T-cell (primary cell): ENCODE results near the gene SLIT3. TPM values are rescaled to one million over a fixed set of nuclear protein-coding genes. Genes with fewer than 3 reads are reported as not detected.

Experiments
- ATAC-seq, 4 experiments: fragments of 200-7000 bp in 3 of 4; fragments of 150-1000 bp in 1 of 4; cut with Tn5 transposase; replicated peaks in 1 of 4; 1 replicate in 3 of 4; 2 replicates in 1 of 4; pipeline ENCODE4 v1.10.0; 2021; ENCODE audit warnings: moderate library complexity in 3 of 4, mild to moderate bottlenecking in 2 of 4, moderate number of reproducible peaks in 1 of 4
- CTCF ChIA-PET, 2 donors: fragments of 300-600 bp; sonication (Branson Sonifier 250); formaldehyde crosslinking; loops; one replicate each; lab custom pipeline; 2022; ENCODE audit warnings: antibody characterized with exemption in 2 of 2; lab: Charles Lee
- POLR2A ChIA-PET, 2 donors: fragments of 300-600 bp; sonication (Branson Sonifier 250); formaldehyde crosslinking; loops; one replicate each; lab custom pipeline; 2022; ENCODE audit warnings: antibody characterized with exemption in 2 of 2; lab: Charles Lee
- DNase-seq, 35 experiments: peaks; one replicate each; pipeline versions ENCODE4 v3.0.0 to v3.0.0-alpha.2; 2013 to 2023
- H3K27ac ChIP-seq: one replicate; pipeline ENCODE4 v1.5.1; 2013; ENCODE audit warnings: low read length
- H3K27me3 ChIP-seq, 2 experiments: replicated peaks in 1 of 2; 1 replicate in 1 of 2; 2 replicates in 1 of 2; pipeline versions ENCODE4 v1.6.1 to v1.7.0; 2013; ENCODE audit warnings: low read length in 1 of 2, mixed read lengths in 1 of 2; ENCODE audit not compliant: control insufficient read depth in 2 of 2, insufficient read depth in 2 of 2; ENCODE audit errors: extremely low read depth in 1 of 2
- H3K36me3 ChIP-seq, 2 donors: 1 replicate in 1 of 2; 2 replicates in 1 of 2; pipeline versions ENCODE4 v1.6.1 to v1.7.0; 2013; ENCODE audit warnings: low read length in 1 of 2; ENCODE audit not compliant: control insufficient read depth in 2 of 2, insufficient read depth in 1 of 2; ENCODE audit errors: extremely low read depth in 1 of 2
- H3K4me1 ChIP-seq, 2 experiments: 1 replicate in 1 of 2; 2 replicates in 1 of 2; pipeline versions ENCODE4 v1.6.1 to v1.7.0; 2013; ENCODE audit warnings: low read length in 2 of 2, mixed read lengths in 1 of 2; ENCODE audit not compliant: insufficient read depth in 2 of 2, control insufficient read depth in 1 of 2; ENCODE audit errors: extremely low read depth in 1 of 2
- H3K4me3 ChIP-seq, 2 donors: 1 replicate in 1 of 2; 2 replicates in 1 of 2; pipeline versions ENCODE4 v1.5.1 to v1.7.0; 2013; ENCODE audit warnings: mild to moderate bottlenecking in 2 of 2, low read length in 1 of 2, moderate library complexity in 1 of 2; ENCODE audit not compliant: control insufficient read depth in 1 of 2; ENCODE audit errors: extremely low read depth in 1 of 2
- H3K9me3 ChIP-seq: 2 replicates; pipeline ENCODE4 v1.7.0; 2013
- H3K27ac Mint-ChIP-seq, 2 donors: one replicate each; pipeline ENCODE4 v1.8.0; 2020 to 2021; ENCODE audit warnings: mild to moderate bottlenecking in 2 of 2, mixed read lengths in 2 of 2
- H3K27me3 Mint-ChIP-seq, 2 donors: one replicate each; pipeline ENCODE4 v1.8.0; 2021 to 2022; ENCODE audit warnings: mixed read lengths in 2 of 2
- H3K36me3 Mint-ChIP-seq: one replicate; pipeline ENCODE4 v1.8.0; 2021; ENCODE audit warnings: mixed read lengths
- H3K4me1 Mint-ChIP-seq, 3 donors: one replicate each; pipeline ENCODE4 v1.8.0; 2020 to 2022; ENCODE audit warnings: mixed read lengths in 3 of 3, mild to moderate bottlenecking in 1 of 3
- H3K4me3 Mint-ChIP-seq, 3 donors: one replicate each; pipeline ENCODE4 v1.8.0; 2020 to 2022; ENCODE audit warnings: mild to moderate bottlenecking in 3 of 3, mixed read lengths in 3 of 3, moderate library complexity in 3 of 3
- H3K9me3 Mint-ChIP-seq, 3 donors: one replicate each; pipeline ENCODE4 v1.8.0; 2020 to 2022; ENCODE audit warnings: mixed read lengths in 3 of 3
- WGBS: methylation state at CpG from one replicate; pipeline ENCODE4 v1.1.5; 2013; ENCODE audit warnings: missing lambda C conversion rate; ENCODE audit not compliant: insufficient coverage; 5-methylcytosine and 5-hydroxymethylcytosine counted together
- total RNA-seq, 35 experiments: library from RNA in 6 of 35; stranded (reverse) in 6 of 35; fragments of 120-200 nt in 1 of 35; gene quantifications; one replicate each; pipeline versions ENCODE4 v1.2.1 to v1.2.4 and lab custom pipeline; 2013 to 2026

The SLIT3 gene
- total RNA-seq, 5 donors from 2014 or later (not counting 1 experiment from before 2014, with no cell fraction given) = 0.13 to 0.32 (median 0.13) TPM; not detected in 2

- Histone ChIP-seq H3K27ac (no peak overlapping the region), H3K9me3 (no peaks in the 10 kb centered on the region), H3K36me3 (no peaks in the 10 kb centered on the region), H3K4me1 (no peaks in the 10 kb centered on the region), H3K4me3 (no peak overlapping the region), H3K27me3 (peaks cover 0 to 1% of the 10 kb centered on the region in 2 experiments)
- Mint-ChIP-seq H3K27ac (no peak overlapping the region), H3K36me3 (no peaks in the 10 kb centered on the region), H3K4me3 (no peak overlapping the region), H3K4me1 (no peaks in the 10 kb centered on the region), H3K9me3 (no peaks in the 10 kb centered on the region), H3K27me3 (peaks cover 0 to 4% of the 10 kb centered on the region in 2 donors)
- WGBS = 39% methylated on average over 5 of the region's 6 CpGs
- ChIA-PET CTCF (no interaction called here), POLR2A (no interaction called here)
- no peak for DNase-seq
- no peak for ATAC-seq
These were observed 149.7 kb downstream of the SLIT3 start for GRCh38 chr5:169151051-169151805.

- Histone ChIP-seq H3K27me3 (peaks cover 0 to 2% of the 10 kb centered on the region in 2 experiments), H3K4me1 (no peaks in the 10 kb centered on the region), H3K36me3 (no peaks in the 10 kb centered on the region), H3K9me3 (no peaks in the 10 kb centered on the region), H3K27ac (no peak overlapping the region), H3K4me3 (no peak overlapping the region)
- no peaks in the 10 kb centered on the region for H3K9me3 Mint-ChIP-seq
- ATAC-seq (no peak), DNase-seq (no peak)
- POLR2A ChIA-PET = no interaction called here
- H3K4me1 Mint-ChIP-seq = no peaks in the 10 kb centered on the region
- no peak overlapping the region for H3K4me3 Mint-ChIP-seq
- no peak overlapping the region for H3K27ac Mint-ChIP-seq
- no peaks in the 10 kb centered on the region for H3K36me3 Mint-ChIP-seq
- no CpG with 5 or more reads among the region's 3 CpGs for WGBS
- CTCF ChIA-PET = no interaction called here
- H3K27me3 Mint-ChIP-seq = peaks cover 0 to 4% of the 10 kb centered on the region in 2 donors
These were observed 150.8 kb downstream of the SLIT3 start for GRCh38 chr5:169150108-169150507.

- no peak overlapping the region for H3K27ac Mint-ChIP-seq
- Histone ChIP-seq H3K36me3 (no peaks in the 10 kb centered on the region), H3K27ac (no peak overlapping the region), H3K27me3 (peaks cover 0 to 2% of the 10 kb centered on the region in 2 experiments), H3K4me1 (no peaks in the 10 kb centered on the region), H3K9me3 (no peaks in the 10 kb centered on the region), H3K4me3 (no peak overlapping the region)
- no peak overlapping the region for H3K4me3 Mint-ChIP-seq
- no peaks in the 10 kb centered on the region for H3K9me3 Mint-ChIP-seq
- CTCF ChIA-PET = no interaction called here
- no peak for ATAC-seq
- peaks cover 0 to 3% of the 10 kb centered on the region in 2 donors for H3K27me3 Mint-ChIP-seq
- WGBS = 81% methylated on average over 3 of the region's 4 CpGs
- POLR2A ChIA-PET = no interaction called here
- DNase-seq = no peak
- no peaks in the 10 kb centered on the region for H3K36me3 Mint-ChIP-seq
- H3K4me1 Mint-ChIP-seq = no peaks in the 10 kb centered on the region
These were observed 151.6 kb downstream of the SLIT3 start for GRCh38 chr5:169149317-169149716.

- Mint-ChIP-seq H3K27ac (no peak overlapping the region), H3K4me3 (no peak overlapping the region), H3K9me3 (no peaks in the 10 kb centered on the region), H3K36me3 (no peaks in the 10 kb centered on the region), H3K4me1 (no peaks in the 10 kb centered on the region), H3K27me3 (no peaks in the 10 kb centered on the region)
- DNase-seq = no peak
- H3K27me3 ChIP-seq = peaks cover 0 to 2% of the 10 kb centered on the region in 2 experiments
- no peaks in the 10 kb centered on the region for H3K4me1 ChIP-seq
- 80% methylated on average over 1 of the region's 10 CpGs for WGBS
- H3K4me3 ChIP-seq = no peak overlapping the region
- no peaks in the 10 kb centered on the region for H3K36me3 ChIP-seq
- no peak overlapping the region for H3K27ac ChIP-seq
- ATAC-seq = no peak
- CTCF ChIA-PET = no interaction called here
- POLR2A ChIA-PET = no interaction called here
- H3K9me3 ChIP-seq = no peaks in the 10 kb centered on the region
These were observed 152.7 kb downstream of the SLIT3 start for GRCh38 chr5:169148138-169148740.

- H3K36me3 Mint-ChIP-seq = no peaks in the 10 kb centered on the region
- no CpG with 5 or more reads among the region's 4 CpGs for WGBS
These were observed 153.4 kb downstream of the SLIT3 start for GRCh38 chr5:169147534-169147933.

GRCh38 chr5:169146158-169146557, 154.8 kb downstream of the SLIT3 start:
- ChIA-PET POLR2A (no interaction called here), CTCF (no interaction called here)
- H3K36me3 Mint-ChIP-seq = no peaks in the 10 kb centered on the region
- H3K9me3 Mint-ChIP-seq = no peaks in the 10 kb centered on the region
- H3K27ac Mint-ChIP-seq = no peak overlapping the region
- H3K4me3 Mint-ChIP-seq = no peak overlapping the region
- Histone ChIP-seq H3K27ac (no peak overlapping the region), H3K36me3 (no peaks in the 10 kb centered on the region), H3K27me3 (peaks cover 0 to 2% of the 10 kb centered on the region in 2 experiments), H3K4me3 (no peak overlapping the region), H3K9me3 (no peaks in the 10 kb centered on the region), H3K4me1 (no peaks in the 10 kb centered on the region)
- H3K4me1 Mint-ChIP-seq = no peaks in the 10 kb centered on the region
- DNase-seq (no peak), ATAC-seq (no peak)
- H3K27me3 Mint-ChIP-seq = peaks cover 0 to 2% of the 10 kb centered on the region in 2 donors
- 86% methylated on average over 7 of the region's 8 CpGs for WGBS

More at GRCh38 chr5:169147534-169147933, 153.4 kb downstream of the SLIT3 start:
- Mint-ChIP-seq H3K4me3 (no peak overlapping the region), H3K27ac (no peak overlapping the region), H3K4me1 (no peaks in the 10 kb centered on the region), H3K9me3 (no peaks in the 10 kb centered on the region), H3K27me3 (no peaks in the 10 kb centered on the region)
- H3K27ac ChIP-seq = no peak overlapping the region
- no peak overlapping the region for H3K4me3 ChIP-seq
- H3K4me1 ChIP-seq = no peaks in the 10 kb centered on the region
- CTCF ChIA-PET = no interaction called here
- no peaks in the 10 kb centered on the region for H3K36me3 ChIP-seq
- POLR2A ChIA-PET = no interaction called here
- no peaks in the 10 kb centered on the region for H3K9me3 ChIP-seq
- ATAC-seq (no peak), DNase-seq (no peak)
- H3K27me3 ChIP-seq = peaks cover 0 to 2% of the 10 kb centered on the region in 2 experiments
